Kidney glomerular epithelial cell (primary cell): Measurements from ENCODE around the gene ANKZF1.

Experiments used
- DNase-seq: peaks from one replicate; lab custom pipeline; 2025; lab: John Stamatoyannopoulos, UW

Gene ANKZF1

DNA sequence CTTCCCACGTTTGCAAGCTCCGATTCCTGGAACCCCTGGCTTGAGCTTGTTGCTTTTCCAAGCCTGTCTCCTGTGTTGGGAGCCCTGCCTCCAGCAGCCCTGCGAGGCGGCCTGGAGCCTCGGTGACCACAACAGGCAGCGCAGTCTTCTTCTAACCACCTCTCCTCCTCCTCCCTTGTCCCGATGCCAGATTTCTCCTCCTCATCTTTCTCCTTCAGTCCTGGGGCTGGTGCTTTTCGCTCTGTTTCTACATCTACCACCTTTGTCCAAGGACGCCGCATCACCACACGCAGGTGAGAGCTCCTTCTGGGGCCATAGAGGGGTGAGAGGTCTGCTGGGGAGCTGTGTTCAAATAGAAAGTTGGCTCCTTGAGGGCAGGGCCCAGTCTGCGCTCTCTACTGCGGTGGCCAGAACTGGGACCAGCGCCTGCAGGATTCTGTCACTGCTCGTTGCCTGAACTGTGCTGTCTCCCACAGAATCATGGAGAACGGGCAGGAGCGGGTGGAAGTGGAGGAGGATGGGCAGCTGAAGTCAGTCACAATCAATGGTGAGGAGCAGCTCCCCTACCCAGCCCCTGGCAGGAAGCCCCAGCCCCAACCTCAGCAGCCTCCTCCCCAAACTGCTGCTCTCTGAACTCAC is 53.5 kb downstream of the ANKZF1 start:
- DNase-seq: no peak

DNA sequence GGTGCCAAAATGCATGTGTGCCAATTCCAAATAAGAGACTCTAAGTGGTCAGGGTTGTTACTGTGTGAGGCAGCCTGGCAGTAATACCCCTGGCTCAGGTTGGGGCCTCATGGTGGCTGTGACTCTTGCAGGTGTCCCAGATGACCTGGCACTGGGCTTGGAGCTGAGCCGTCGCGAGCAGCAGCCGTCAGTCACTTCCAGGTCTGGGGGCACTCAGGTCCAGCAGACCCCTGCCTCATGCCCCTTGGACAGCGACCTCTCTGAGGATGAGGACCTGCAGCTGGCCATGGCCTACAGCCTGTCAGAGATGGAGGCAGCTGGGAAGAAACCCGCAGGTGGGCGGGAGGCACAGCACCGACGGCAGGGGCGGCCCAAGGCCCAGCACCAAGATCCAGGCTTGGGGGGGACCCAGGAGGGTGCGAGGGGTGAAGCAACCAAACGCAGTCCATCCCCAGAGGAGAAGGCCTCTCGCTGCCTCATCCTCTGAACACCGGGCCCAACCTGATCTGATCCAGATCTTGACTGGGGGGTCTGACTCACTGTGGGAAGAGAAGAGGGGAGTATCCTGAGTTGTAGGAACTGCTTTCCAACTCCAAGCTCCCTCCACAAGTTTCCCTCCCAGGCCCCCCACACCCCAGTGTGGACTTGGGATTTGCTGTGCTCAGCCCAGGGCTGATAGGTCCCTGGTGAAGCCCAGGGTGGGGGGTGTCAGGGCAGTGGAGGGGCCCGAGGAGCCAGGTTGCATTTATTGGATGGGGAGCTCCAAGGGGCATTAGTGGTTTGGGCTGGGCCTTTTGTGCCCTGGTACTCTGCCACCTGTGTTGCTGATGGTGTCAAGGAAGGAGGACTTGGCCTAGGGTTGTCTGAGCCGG is 55.1 kb downstream of the ANKZF1 start:
- no peak for DNase-seq

DNA sequence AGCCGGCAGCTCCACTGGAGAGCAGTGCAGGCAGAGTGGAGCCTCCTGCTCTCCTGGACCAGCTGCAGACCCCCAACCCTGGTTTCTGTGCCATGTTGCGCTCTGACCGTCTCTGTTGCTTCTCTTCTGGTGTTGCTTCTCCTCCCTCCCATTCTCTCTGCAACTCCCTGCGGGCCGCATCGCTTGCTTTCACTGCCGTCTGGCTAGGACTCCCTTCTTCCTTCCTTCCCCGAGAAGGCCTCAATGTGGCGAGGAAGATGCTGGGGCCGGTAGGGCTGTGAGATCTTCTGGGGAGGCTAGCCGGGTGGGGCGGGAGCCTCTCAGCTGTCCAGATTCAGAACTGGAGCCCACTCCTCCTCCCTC is 55.7 kb downstream of the ANKZF1 start:
- no peak for DNase-seq

DNA sequence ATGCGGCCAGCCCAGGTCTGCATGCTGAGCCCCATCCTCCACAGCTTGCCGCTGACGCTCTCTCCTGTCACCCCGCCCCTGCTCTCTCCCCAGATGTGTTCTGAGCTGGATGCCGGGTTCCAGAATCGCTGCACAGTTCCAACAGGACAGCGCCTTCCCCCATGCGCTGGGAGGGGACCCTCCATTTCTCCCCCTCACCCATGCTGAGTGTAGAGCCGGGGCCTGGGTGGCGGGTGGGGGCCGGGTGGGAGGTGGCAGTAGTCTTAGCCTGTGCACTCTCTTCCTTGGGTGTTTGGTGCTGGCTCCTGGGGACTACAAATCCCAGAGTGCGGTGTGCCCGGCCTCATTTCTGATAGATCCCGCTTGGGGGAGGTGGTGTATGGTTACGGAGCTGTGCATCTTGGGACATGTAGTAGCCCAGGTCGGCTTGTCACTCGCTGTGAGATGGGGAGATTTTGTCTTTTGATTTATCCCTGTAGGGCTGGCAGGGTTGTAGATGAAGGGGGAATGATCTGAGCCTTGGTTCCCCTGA is 56.4 kb downstream of the ANKZF1 start:
- peak; percentile 3 for DNase-seq
